Adipocyte (in vitro differentiated cells): ENCODE data around the gene ARHGAP6.
"Not testable (repeated sequence)": the region's sequence is repeated elsewhere in the genome, so short reads cannot be mapped to it uniquely, and the experiment has no call there.

Source experiments
- DNase-seq: peaks from one replicate; pipeline ENCODE4 v3.0.0-alpha.2; 2015; ENCODE audit warnings: low read depth
- H3K27me3 ChIP-seq: replicated peaks from 2 replicates; pipeline ENCODE4 v1.7.0; 2013; ENCODE audit warnings: mild to moderate bottlenecking, low read length, moderate library complexity; ENCODE audit not compliant: control insufficient read depth, insufficient read depth
- H3K36me3 ChIP-seq: 2 replicates; pipeline ENCODE4 v1.7.0; 2013; ENCODE audit warnings: low read length, mild to moderate bottlenecking, moderate library complexity; ENCODE audit not compliant: control insufficient read depth, insufficient read depth, severe bottlenecking
- H3K4me1 ChIP-seq: 2 replicates; pipeline ENCODE4 v1.7.0; 2013; ENCODE audit warnings: mild to moderate bottlenecking, low read length, moderate library complexity; ENCODE audit not compliant: control insufficient read depth, insufficient read depth
- H3K4me3 ChIP-seq: 2 replicates; pipeline ENCODE4 v1.7.0; 2013; ENCODE audit warnings: mild to moderate bottlenecking, low read length, moderate library complexity
- H3K9ac ChIP-seq: 2 replicates; pipeline ENCODE4 v1.7.0; 2013; ENCODE audit warnings: mild to moderate bottlenecking, low read length, moderate library complexity
- H3K9me3 ChIP-seq: 2 replicates; pipeline ENCODE4 v1.7.0; 2013; ENCODE audit warnings: mild to moderate bottlenecking, low read length, moderate library complexity; ENCODE audit not compliant: control insufficient read depth

Gene ARHGAP6

DNA sequence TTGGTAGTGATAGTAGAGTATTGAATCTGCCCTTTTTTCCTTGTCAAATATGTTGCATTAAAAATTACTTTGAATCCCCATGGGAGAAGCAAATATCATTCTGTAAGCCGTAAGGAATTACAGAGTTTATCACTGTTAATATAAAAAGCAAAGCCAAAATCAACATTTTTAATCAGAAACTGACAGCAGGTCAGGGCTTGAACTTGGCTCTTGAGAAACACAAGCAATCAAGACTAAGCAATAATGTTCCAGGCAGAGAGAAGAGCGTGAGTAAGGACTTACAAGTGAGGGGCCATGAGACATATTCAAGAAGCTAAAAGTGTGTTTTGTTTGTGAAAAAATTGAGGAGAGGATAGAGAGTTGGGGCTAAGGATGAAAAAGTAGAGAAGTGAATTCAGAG lies 68.2 kb downstream of the ARHGAP6 start:
- Histone ChIP-seq H3K9me3 (no peaks in the 10 kb centered on the region), H3K9ac (no peak overlapping the region), H3K4me3 (no peak overlapping the region), H3K36me3 (no peaks in the 10 kb centered on the region), H3K4me1 (peaks cover 8% of the 10 kb centered on the region), H3K27me3 (peaks cover 3% of the 10 kb centered on the region)
- DNase-seq: peak; percentile 20

GRCh38 chrX:11591723-11592346 lies 73.9 kb downstream of the ARHGAP6 start:
- Histone ChIP-seq H3K36me3 (no peaks in the 10 kb centered on the region), H3K9me3 (no peaks in the 10 kb centered on the region), H3K4me1 (peaks cover 1% of the 10 kb centered on the region), H3K4me3 (no peak overlapping the region), H3K9ac (no peak overlapping the region), H3K27me3 (no peaks in the 10 kb centered on the region)
- DNase-seq: no peak

GRCh38 chrX:11589641-11590040 lies 76.1 kb downstream of the ARHGAP6 start:
- H3K9me3 ChIP-seq: no peaks in the 10 kb centered on the region
- no peak overlapping the region for H3K4me3 ChIP-seq
- H3K36me3 ChIP-seq: no peaks in the 10 kb centered on the region
- no peak overlapping the region for H3K9ac ChIP-seq
- no peaks in the 10 kb centered on the region for H3K4me1 ChIP-seq
- no peaks in the 10 kb centered on the region for H3K27me3 ChIP-seq
- DNase-seq: no peak

GRCh38 chrX:11588097-11588496 lies 77.6 kb downstream of the ARHGAP6 start:
- Histone ChIP-seq H3K4me3 (no peak overlapping the region), H3K9me3 (no peaks in the 10 kb centered on the region), H3K36me3 (no peaks in the 10 kb centered on the region), H3K4me1 (no peaks in the 10 kb centered on the region), H3K27me3 (no peaks in the 10 kb centered on the region), H3K9ac (no peak overlapping the region)
- peak; percentile 31 for DNase-seq

DNA sequence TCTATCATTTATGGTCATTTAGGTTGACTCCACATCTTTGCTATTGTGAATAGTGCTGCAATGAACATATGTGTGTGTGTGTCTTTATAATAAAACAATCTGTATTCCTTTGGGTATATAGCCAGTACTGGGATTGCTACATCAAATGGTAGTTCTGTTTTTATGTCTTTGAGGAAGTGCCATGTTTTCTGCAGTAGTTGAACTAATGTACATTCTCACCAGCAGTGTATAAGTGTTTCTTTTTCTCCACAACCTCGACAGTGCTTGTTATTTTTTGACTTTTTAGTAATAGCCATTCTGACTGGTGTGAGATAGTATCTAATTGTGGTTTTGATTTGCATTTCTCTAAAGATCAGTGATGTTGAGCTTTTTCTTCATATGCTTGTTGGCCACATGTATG lies 80.5 kb downstream of the ARHGAP6 start:
- H3K4me1 ChIP-seq: no peaks in the 10 kb centered on the region
- no peak overlapping the region for H3K4me3 ChIP-seq
- DNase-seq: no peak
- no peaks in the 10 kb centered on the region for H3K36me3 ChIP-seq
- no peak overlapping the region for H3K9ac ChIP-seq
- H3K9me3 ChIP-seq: no peaks in the 10 kb centered on the region
- no peaks in the 10 kb centered on the region for H3K27me3 ChIP-seq

DNA sequence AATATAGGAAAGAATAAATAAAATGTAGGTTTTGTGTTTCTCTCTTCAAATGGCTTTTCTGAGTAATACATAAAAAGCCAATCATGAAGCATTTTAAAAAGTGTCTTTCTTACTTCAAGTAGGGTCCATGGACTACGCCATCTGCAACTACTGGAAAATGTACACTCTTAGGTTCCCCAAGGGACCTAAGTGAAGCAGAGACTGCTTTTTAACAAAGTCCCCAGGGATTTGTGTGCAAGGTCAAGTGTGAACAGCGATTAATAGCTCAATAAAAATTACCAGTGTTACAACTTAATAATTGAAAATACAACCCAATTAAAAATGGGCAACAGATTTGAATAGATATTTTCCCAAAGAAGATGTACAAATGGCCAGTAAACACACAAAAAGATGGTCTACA lies 84.9 kb downstream of the ARHGAP6 start:
- Histone ChIP-seq H3K9me3 (no peaks in the 10 kb centered on the region), H3K4me1 (no peaks in the 10 kb centered on the region), H3K36me3 (no peaks in the 10 kb centered on the region), H3K9ac (no peak overlapping the region), H3K27me3 (no peaks in the 10 kb centered on the region), H3K4me3 (no peak overlapping the region)
- no peak for DNase-seq

DNA sequence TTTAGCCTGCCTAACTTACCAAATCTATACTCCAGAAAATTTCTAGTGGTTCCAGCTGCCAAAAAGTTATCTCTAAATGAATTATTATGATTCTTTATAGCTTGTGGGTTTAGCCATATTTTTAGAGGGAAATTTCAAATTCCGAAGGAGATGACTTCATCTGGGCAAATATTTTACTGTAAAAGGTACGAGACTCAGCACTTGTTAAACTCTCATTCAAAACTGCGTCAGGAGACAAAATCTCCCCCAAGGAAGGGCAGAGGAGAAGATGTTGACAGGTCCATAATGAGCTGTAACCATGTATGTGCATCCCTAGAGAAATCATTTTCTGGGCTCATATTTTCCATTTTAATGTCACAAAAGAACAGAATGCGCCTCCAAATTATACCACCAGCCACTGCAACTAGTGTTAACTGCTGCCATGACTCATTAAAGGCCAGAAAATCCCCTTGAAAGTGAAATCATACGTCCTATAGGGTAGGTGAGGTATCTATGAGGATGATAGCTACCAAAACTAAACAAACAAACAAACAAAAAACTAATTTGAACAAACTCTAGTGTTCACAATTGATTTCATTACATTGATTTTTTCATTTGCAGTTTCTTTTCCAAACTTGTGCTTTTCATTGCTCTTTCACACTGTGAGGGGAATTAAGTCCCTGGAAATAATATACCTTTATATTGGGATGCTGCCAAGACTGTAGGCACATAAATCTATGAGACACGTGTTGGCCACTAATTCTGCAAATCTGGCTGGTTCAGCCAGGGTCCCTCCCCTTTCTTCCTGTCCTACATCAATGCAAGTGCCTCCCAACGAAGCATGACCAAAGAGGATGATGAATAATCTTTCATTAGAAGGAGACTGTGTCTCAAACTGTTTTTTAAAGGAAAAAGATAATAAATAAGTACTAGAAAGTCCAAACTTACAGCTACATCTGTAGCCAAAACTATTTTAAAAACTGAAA lies 85.8 kb downstream of the ARHGAP6 start:
- Histone ChIP-seq H3K4me3 (no peak overlapping the region), H3K36me3 (no peaks in the 10 kb centered on the region), H3K9ac (no peak overlapping the region), H3K27me3 (no peaks in the 10 kb centered on the region), H3K4me1 (no peaks in the 10 kb centered on the region), H3K9me3 (no peaks in the 10 kb centered on the region)
- DNase-seq: no peak

GRCh38 chrX:11578301-11578700 lies 87.4 kb downstream of the ARHGAP6 start:
- not testable (repeated sequence) for H3K9ac ChIP-seq, H3K36me3 ChIP-seq, H3K27me3 ChIP-seq, DNase-seq, H3K9me3 ChIP-seq, H3K4me1 ChIP-seq, H3K4me3 ChIP-seq

- H3K27me3 ChIP-seq: no peaks in the 10 kb centered on the region
- no peaks in the 10 kb centered on the region for H3K4me1 ChIP-seq
- no peaks in the 10 kb centered on the region for H3K36me3 ChIP-seq
- no peak overlapping the region for H3K9ac ChIP-seq
- H3K9me3 ChIP-seq: no peaks in the 10 kb centered on the region
- no peak overlapping the region for H3K4me3 ChIP-seq
- no peak for DNase-seq
Observed at GRCh38 chrX:11577603-11578002, 88.1 kb downstream of the ARHGAP6 start.

DNA sequence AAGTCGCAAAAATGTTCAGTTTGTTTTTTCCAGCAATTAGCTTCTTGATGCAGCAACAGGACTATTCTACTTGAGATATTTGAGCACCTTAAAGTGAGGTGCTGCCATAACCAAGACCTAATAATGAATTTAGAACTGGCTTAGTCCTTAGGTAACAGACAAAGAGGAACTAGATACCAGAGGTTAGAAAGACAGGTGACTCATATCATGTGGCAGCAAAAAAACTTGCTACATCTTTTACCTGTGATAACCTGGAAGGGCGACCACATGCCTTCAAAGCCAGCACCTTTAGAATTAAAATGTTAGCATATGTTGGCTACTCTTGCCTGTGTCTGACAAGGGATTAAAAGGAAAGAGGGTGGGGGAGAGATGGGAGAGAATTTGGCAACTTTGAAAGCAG lies 90.4 kb downstream of the ARHGAP6 start:
- H3K27me3 ChIP-seq: no peaks in the 10 kb centered on the region
- no peak overlapping the region for H3K4me3 ChIP-seq
- H3K36me3 ChIP-seq: no peaks in the 10 kb centered on the region
- peaks cover 5% of the 10 kb centered on the region for H3K9me3 ChIP-seq
- no peak for DNase-seq
- H3K4me1 ChIP-seq: no peaks in the 10 kb centered on the region
- no peak overlapping the region for H3K9ac ChIP-seq

GRCh38 chrX:11567528-11568220 lies 98.0 kb downstream of the ARHGAP6 start:
- no peak overlapping the region for H3K9ac ChIP-seq
- no peaks in the 10 kb centered on the region for H3K27me3 ChIP-seq
- peaks cover 5% of the 10 kb centered on the region for H3K9me3 ChIP-seq
- H3K4me1 ChIP-seq: no peaks in the 10 kb centered on the region
- no peaks in the 10 kb centered on the region for H3K36me3 ChIP-seq
- DNase-seq: no peak
- H3K4me3 ChIP-seq: no peak overlapping the region
